Measurements from ENCODE around the gene SUSD4. TPM values are rescaled to one million over a fixed set of nuclear protein-coding genes. Genes with fewer than 3 reads are reported as not detected.

SUSD4 gene
- total and polyA plus RNA-seq, 2 of the 8 experiments (the other 6 are each of a cell fraction or from before 2014, with no cell fraction given) = 3.9 to 5.2 TPM

GRCh38 chr1:223329252-223329651 lies 34.7 kb downstream of the SUSD4 start (continued):
- TF ChIP-seq CTCF (IDR thresholded peaks at IDR 0.05; ENCODE audit: control extremely low read depth in 1 of 3, insufficient read depth in 1 of 3, low read depth in 1 of 3, low read length in 3 of 3) = no peak

Data from H1 (cell line).